Prostate gland (tissue), 2 donors: ENCODE data around the gene ISG20.

Source experiments
- CTCF ChIP-seq, 4 experiments: fragments of 200-600 bp in 2 of 4; fragments of 450-650 bp in 2 of 4; sonication (generic) in 2 of 4; IDR thresholded peaks; 1 replicate in 3 of 4; 2 replicates in 1 of 4; pipeline ENCODE4 v1.5.1; 2016 to 2019; ENCODE audit warnings: antibody characterized with exemption in 4 of 4, mild to moderate bottlenecking in 2 of 4, moderate library complexity in 2 of 4
- POLR2A ChIP-seq: fragments of 450-650 bp; IDR thresholded peaks from one replicate; pipeline ENCODE4 v1.6.1; 2016; ENCODE audit warnings: antibody characterized with exemption, mild to moderate bottlenecking
- POLR2AphosphoS5 ChIP-seq: sonication (generic); formaldehyde crosslinking; IDR thresholded peaks from one replicate; pipeline ENCODE4 v1.6.1; 2017; ENCODE audit warnings: antibody characterized with exemption

GRCh38 chr15:88623632-88624031 lies 15.2 kb upstream of the ISG20 start:
- TF ChIP-seq POLR2A (no peak), CTCF (IDR thresholded peaks at IDR 0.05) (no peak), POLR2AphosphoS5 (no peak)
